Measurements from ENCODE around the gene IRX3. TPM values are rescaled to one million over a fixed set of nuclear protein-coding genes. Genes with fewer than 3 reads are reported as not detected.

IRX3 gene
- total and polyA plus RNA-seq, 2 of the 8 experiments (the other 6 are each of a cell fraction or from before 2014, with no cell fraction given): 0.50 to 1.6 TPM

DNA sequence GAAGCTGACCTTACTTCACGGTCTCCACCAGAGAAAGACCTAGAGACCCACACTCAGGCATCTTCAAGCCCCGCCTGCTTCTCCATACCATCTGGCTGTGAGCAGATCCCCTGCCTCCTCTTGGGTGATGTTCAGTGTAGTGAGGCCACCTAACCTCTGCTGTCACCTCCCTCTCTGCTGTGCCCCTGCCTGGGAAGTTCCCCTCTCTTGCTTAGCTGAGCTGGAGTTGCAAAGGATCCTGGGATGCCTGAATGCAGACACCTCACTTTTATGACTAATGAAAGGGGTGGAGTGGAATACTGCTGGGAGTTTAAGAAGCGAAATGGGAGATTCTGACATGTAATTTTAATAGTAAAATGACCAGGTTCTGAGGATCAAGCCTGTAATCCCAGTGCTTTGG, 5.8 kb downstream of the IRX3 start:
- H3K36me3 ChIP-seq (ENCODE audit: control insufficient read depth in 2 of 4, insufficient read depth in 4 of 4, low read length in 3 of 4): no peaks in the 10 kb centered on the region; a peak in 1 of 8 replicates
- H3K27ac ChIP-seq (ENCODE audit: low read depth, low read length): no peak overlapping the region
- H3K9ac ChIP-seq (replicated peaks in 1 of 4; ENCODE audit: extremely low read depth in 1 of 4, low read depth in 3 of 4, low read length in 3 of 4): no peak overlapping the region
- H3K56ac ChIP-seq (replicated peaks; ENCODE audit: insufficient read length, low read depth, low read length): no peak overlapping the region
- FAIRE-seq (no peak), DNase-seq (ENCODE audit: low read depth in 1 of 2, low spot score in 2 of 2) (no peak)
- H3K4ac ChIP-seq (replicated peaks; ENCODE audit: insufficient read length, low read depth, low read length): no peak overlapping the region
- ChIA-PET POLR2A (ENCODE audit: partially characterized antibody) (no interaction called here), CTCF (ENCODE audit: partially characterized antibody) (interaction anchor here (1.1 to 3.2 kb wide), 9 partner anchors 9 to 731 kb away, joined by 3 to 21 read pairs (median 3); no protein-coding TSS in a partner anchor)
- H2AFZ ChIP-seq (ENCODE audit: low read length): no peak overlapping the region
- WGBS, 2 experiments (ENCODE audit: extremely low coverage in 1 of 2, insufficient coverage in 1 of 2, insufficient read length in 1 of 2, insufficient replicate concordance in 2 of 2, low coverage in 1 of 2, low lambda C conversion rate in 2 of 2, missing lambda C conversion rate in 1 of 2): 80% methylated on average over 3 of the region's 3 CpGs; no CpG with 5 or more reads in 1 of the 2 experiments
- H2BK15ac ChIP-seq (ENCODE audit: low read length): no peak overlapping the region
- no peaks in the 10 kb centered on the region for H3K79me1 ChIP-seq (ENCODE audit: low read depth, low read length)
- no peak overlapping the region for H2BK5ac ChIP-seq (ENCODE audit: low read depth, low read length)
- no peak overlapping the region; a peak in 1 of 4 replicates for H3K4me2 ChIP-seq (ENCODE audit: insufficient read depth in 1 of 2, low read depth in 2 of 2, low read length in 2 of 2)
- peaks cover 6 to 12% of the 10 kb centered on the region in 2 experiments for H4K20me1 ChIP-seq (replicated peaks in 1 of 2; ENCODE audit: control insufficient read depth in 1 of 2, insufficient read depth in 2 of 2, low read length in 2 of 2)
- no peaks in the 10 kb centered on the region for H3K9me3 ChIP-seq (ENCODE audit: insufficient read depth in 2 of 2, low read depth in 1 of 2, low read length in 1 of 2)
- no peak overlapping the region for H3K18ac ChIP-seq (ENCODE audit: extremely low read depth, low read length)
- H3K14ac ChIP-seq (ENCODE audit: insufficient read length): no peak overlapping the region
- no peaks in the 10 kb centered on the region for H3K79me2 ChIP-seq (ENCODE audit: control insufficient read depth in 1 of 2, insufficient read depth in 2 of 2, low read length in 2 of 2)
- H4K5ac ChIP-seq (ENCODE audit: insufficient read length, low read depth, low read length): no peak overlapping the region
- no peak overlapping the region for H3K23ac ChIP-seq (ENCODE audit: insufficient read length)
- peaks cover 0 to 18% (median 8%) of the 10 kb centered on the region in 4 experiments; a peak in 6 of 7 replicates for H3K4me1 ChIP-seq (replicated peaks in 1 of 4; ENCODE audit: control insufficient read depth in 3 of 4, insufficient read depth in 4 of 4, low read length in 3 of 4)
- H2AK5ac ChIP-seq (ENCODE audit: low read depth, low read length): no peak overlapping the region
- peaks cover 17% of the 10 kb centered on the region; the same call in 1 of the 2 replicates for H3K23me2 ChIP-seq (ENCODE audit: low read depth, low read length)
- H4K91ac ChIP-seq (replicated peaks; ENCODE audit: insufficient read length, low read length): no peak overlapping the region
- no peak overlapping the region for H2BK20ac ChIP-seq (ENCODE audit: low read length)
- H3K4me3 ChIP-seq (ENCODE audit: extremely low read depth in 1 of 4, insufficient read depth in 2 of 4, low read depth in 3 of 4, low read length in 4 of 4): no peak overlapping the region
- H4K8ac ChIP-seq (ENCODE audit: extremely low read depth, insufficient read depth, low read length): no peak overlapping the region
- H3K27me3 ChIP-seq (replicated peaks in 1 of 4; ENCODE audit: control insufficient read depth in 3 of 4, extremely low read depth in 1 of 4, insufficient read depth in 3 of 4, low read length in 3 of 4): peaks cover 47 to 66% (median 62%) of the 10 kb centered on the region in 4 experiments
- H2BK120ac ChIP-seq (replicated peaks; ENCODE audit: low read depth, low read length): no peak overlapping the region
- H2BK12ac ChIP-seq (ENCODE audit: low read depth, low read length): no peak overlapping the region
- no peak for TF ChIP-seq TAF7 (optimal IDR thresholded peaks at IDR 0.05; ENCODE audit: borderline replicate concordance, low read depth, low read length)
- no peak for TF ChIP-seq GABPA (IDR thresholded peaks at IDR 0.05; ENCODE audit: borderline replicate concordance, insufficient read depth, low read length)

Measured in H1 (cell line).